ENCODE measurements around the gene SPATA46. TPM values are rescaled to one million over a fixed set of nuclear protein-coding genes. Genes with fewer than 3 reads are reported as not detected.

SPATA46 gene
- total RNA-seq, 1 experiment from 2014 or later: not detected

DNA sequence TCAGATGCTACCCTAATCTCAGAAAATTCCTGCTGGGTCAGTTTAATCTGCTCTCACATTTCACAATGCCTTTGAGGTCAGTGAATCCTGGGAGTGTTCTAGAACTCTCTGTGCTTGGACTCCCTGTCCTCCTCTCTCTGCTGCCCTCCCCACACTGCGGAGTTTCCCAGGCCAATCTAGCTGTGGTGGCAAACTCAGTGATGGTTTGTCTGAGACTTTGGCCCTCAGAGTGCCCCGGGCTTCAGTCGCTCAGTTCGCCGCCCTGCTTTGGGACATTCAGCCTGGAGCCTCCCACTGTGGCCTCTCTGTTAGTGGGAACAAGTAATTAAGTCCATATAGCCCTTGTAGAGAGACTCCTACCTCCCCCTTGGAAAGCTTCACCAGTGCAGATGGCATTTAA is 12.0 kb upstream of the SPATA46 start:
- Histone ChIP-seq H2AFZ (ENCODE audit: low read depth, low read length, poor library complexity, severe bottlenecking) (no peak overlapping the region), H3K4me1 (ENCODE audit: control insufficient read depth in 1 of 2, insufficient read depth in 2 of 2, low read length in 2 of 2) (peaks cover 0 to 4% of the 10 kb centered on the region in 2 experiments; a peak in 2 of 4 replicates), H3K4me2 (ENCODE audit: low read length) (no peak overlapping the region), H3K9me2 (ENCODE audit: insufficient read depth) (no peaks in the 10 kb centered on the region), H3K79me2 (ENCODE audit: insufficient read depth, low read length) (no peaks in the 10 kb centered on the region), H3K36me3 (ENCODE audit: control insufficient read depth in 1 of 2, insufficient read depth in 2 of 2, low read length in 2 of 2) (no peaks in the 10 kb centered on the region), H3K27me3 (ENCODE audit: insufficient read depth, low read length) (no peaks in the 10 kb centered on the region), H3K4me3 (replicated peaks in 1 of 2; ENCODE audit: low read depth in 1 of 2, low read length in 2 of 2) (no peak overlapping the region), H3K9me3 (ENCODE audit: control insufficient read depth in 1 of 2, insufficient read depth in 1 of 2, low read depth in 1 of 2, low read length in 2 of 2) (no peaks in the 10 kb centered on the region), H4K20me1 (ENCODE audit: insufficient read depth) (no peaks in the 10 kb centered on the region), H3K9ac (ENCODE audit: low read length) (no peak overlapping the region), H3K27ac (ENCODE audit: low read depth, low read length) (no peak overlapping the region)
- ChIA-PET CTCF (interaction anchor here (1.3 to 2.3 kb wide), 2 partner anchors 8 to 31 kb away, joined by 5 to 6 read pairs; no protein-coding TSS in a partner anchor), RAD21 (ENCODE audit: low non-redundant PET in 1 of 2, low total read pairs in 2 of 2, uncharacterized antibody in 2 of 2, unreplicated experiment in 2 of 2) (no interaction called here), POLR2A (no interaction called here)
- no peak for DNase-seq (ENCODE audit: low read depth, low spot score)
- no peak for ATAC-seq
- TF ChIP-seq FOSL1 (IDR thresholded peaks at IDR 0.05; ENCODE audit: low read depth) (no peak), POLR2A (IDR thresholded peaks at IDR 0.05; ENCODE audit: borderline replicate concordance, extremely low read depth, insufficient read depth, insufficient read length) (no peak), YY1 (IDR thresholded peaks at IDR 0.05; ENCODE audit: extremely low read depth, insufficient replicate concordance, low read depth, low read length) (no peak), RAD21 (IDR thresholded peaks at IDR 0.05; ENCODE audit: low read depth) (no peak)
- BruUV-seq (replicated peaks): no TSS peak
- intact Hi-C loops (cut with micrococcal nuclease): no loop called here

DNA sequence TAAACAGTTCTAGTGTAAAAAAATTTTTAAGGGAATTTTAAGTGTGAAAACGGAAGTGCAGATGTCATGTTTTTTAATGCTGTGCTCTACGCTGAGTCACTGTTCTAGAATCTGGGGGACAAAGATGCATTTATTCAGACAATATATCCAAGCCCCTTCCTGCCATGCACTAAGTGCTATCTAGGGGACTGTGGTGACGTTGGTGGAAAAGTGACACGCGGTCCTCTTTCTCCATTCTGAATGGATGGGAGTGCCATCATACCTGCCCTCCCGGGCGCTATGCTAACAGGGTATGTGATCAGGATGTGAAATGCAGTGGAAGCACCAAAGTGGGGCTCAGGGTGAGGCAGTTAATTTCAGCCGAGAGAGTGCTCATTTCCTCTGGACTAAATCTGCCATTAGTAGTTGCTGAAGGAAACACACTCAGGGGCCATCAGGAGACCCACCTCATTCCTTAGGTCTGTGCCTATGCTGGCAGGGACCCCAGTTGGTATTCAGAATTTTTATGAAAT is 11.5 kb upstream of the SPATA46 start:
- BruUV-seq (replicated peaks): no TSS peak
- TF ChIP-seq RAD21 (IDR thresholded peaks at IDR 0.05; ENCODE audit: low read depth) (no peak), CEBPB (IDR thresholded peaks at IDR 0.05; ENCODE audit: low read depth) (no peak), POLR2AphosphoS5 (IDR thresholded peaks at IDR 0.05; ENCODE audit: low read depth, low read length) (no peak), EZH2phosphoT487 (IDR thresholded peaks at IDR 0.05; ENCODE audit: borderline replicate concordance) (no peak), TCF7L2 (IDR thresholded peaks at IDR 0.05; ENCODE audit: borderline replicate concordance, extremely low read depth, insufficient read depth, insufficient read length) (no peak), YY1 (IDR thresholded peaks at IDR 0.05; ENCODE audit: extremely low read depth, insufficient replicate concordance, low read depth, low read length) (no peak), FOSL1 (IDR thresholded peaks at IDR 0.05; ENCODE audit: low read depth) (no peak)
- TF ChIP-seq, protein P1, sequence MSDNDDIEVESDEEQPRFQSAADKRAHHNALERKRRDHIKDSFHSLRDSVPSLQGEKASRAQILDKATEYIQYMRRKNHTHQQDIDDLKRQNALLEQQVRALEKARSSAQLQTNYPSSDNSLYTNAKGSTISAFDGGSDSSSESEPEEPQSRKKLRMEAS (IDR thresholded peaks at IDR 0.05): no peak
- Histone ChIP-seq H3K27me3 (ENCODE audit: insufficient read depth, low read length) (no peaks in the 10 kb centered on the region), H3K9me2 (ENCODE audit: insufficient read depth) (no peaks in the 10 kb centered on the region), H3K4me2 (ENCODE audit: low read length) (no peak overlapping the region), H2AFZ (ENCODE audit: low read depth, low read length, poor library complexity, severe bottlenecking) (no peak overlapping the region), H3K36me3 (ENCODE audit: control insufficient read depth in 1 of 2, insufficient read depth in 2 of 2, low read length in 2 of 2) (no peaks in the 10 kb centered on the region), H3K4me1 (ENCODE audit: control insufficient read depth in 1 of 2, insufficient read depth in 2 of 2, low read length in 2 of 2) (peaks cover 0 to 4% of the 10 kb centered on the region in 2 experiments; a peak in 2 of 4 replicates), H3K4me3 (replicated peaks in 1 of 2; ENCODE audit: low read depth in 1 of 2, low read length in 2 of 2) (no peak overlapping the region), H3K9me3 (ENCODE audit: control insufficient read depth in 1 of 2, insufficient read depth in 1 of 2, low read depth in 1 of 2, low read length in 2 of 2) (no peaks in the 10 kb centered on the region), H3K27ac (ENCODE audit: low read depth, low read length) (no peak overlapping the region), H4K20me1 (ENCODE audit: insufficient read depth) (no peaks in the 10 kb centered on the region), H3K9ac (ENCODE audit: low read length) (no peak overlapping the region), H3K79me2 (ENCODE audit: insufficient read depth, low read length) (no peaks in the 10 kb centered on the region)
- ATAC-seq (no peak), DNase-seq (ENCODE audit: low read depth, low spot score) (no peak)
- RAD21 ChIA-PET (ENCODE audit: low non-redundant PET in 1 of 2, low total read pairs in 2 of 2, uncharacterized antibody in 2 of 2, unreplicated experiment in 2 of 2): no interaction called here
- POLR2A ChIA-PET: no interaction called here
- intact Hi-C loops (cut with micrococcal nuclease): no loop called here
- CTCF ChIA-PET: no interaction called here

All from HCT116 (cell line).